ENCODE measurements around the gene FBXO9. TPM values are rescaled to one million over a fixed set of nuclear protein-coding genes. Genes with fewer than 3 reads are reported as not detected.

FBXO9 gene
- total RNA-seq, 4 donors from 2014 or later: 35.2 to 113 (median 43.2) TPM

- DNase-seq (ENCODE audit: low spot score in 2 of 2): no peak
- Histone ChIP-seq H3K36me3 (peaks cover 19% of the 10 kb centered on the region), H3K9me3 (no peaks in the 10 kb centered on the region), H3K4me3 (no peak overlapping the region), H3K27ac (no peak overlapping the region), H3K27me3 (no peaks in the 10 kb centered on the region), H3K4me1 (peaks cover 31% of the 10 kb centered on the region)
- TF ChIP-seq POLR2A (IDR thresholded peaks at IDR 0.05) (no peak), CTCF (IDR thresholded peaks at IDR 0.05) (no peak), POLR2AphosphoS5 (IDR thresholded peaks at IDR 0.05) (no peak), EP300 (IDR thresholded peaks at IDR 0.05) (no peak)
- WGBS: 57% methylated on average over 1 of the region's 1 CpG
These were observed 4.2 kb downstream of the FBXO9 start for GRCh38 chr6:53069427-53069826.

GRCh38 chr6:53070806-53071205 is 5.6 kb downstream of the FBXO9 start:
- TF ChIP-seq EP300 (IDR thresholded peaks at IDR 0.05): no peak
- no peak for TF ChIP-seq POLR2AphosphoS5 (IDR thresholded peaks at IDR 0.05)
- TF ChIP-seq CTCF (IDR thresholded peaks at IDR 0.05): no peak
- no peak for TF ChIP-seq POLR2A (IDR thresholded peaks at IDR 0.05)
- 74% methylated on average over 1 of the region's 1 CpG for WGBS
- H3K36me3 ChIP-seq: peaks cover 30% of the 10 kb centered on the region
- H3K4me3 ChIP-seq: no peak overlapping the region
- no peaks in the 10 kb centered on the region for H3K27me3 ChIP-seq
- no peak for DNase-seq (ENCODE audit: low spot score in 2 of 2)
- H3K4me1 ChIP-seq: peaks cover 28% of the 10 kb centered on the region
- no peaks in the 10 kb centered on the region for H3K9me3 ChIP-seq
- H3K27ac ChIP-seq: no peak overlapping the region

DNA sequence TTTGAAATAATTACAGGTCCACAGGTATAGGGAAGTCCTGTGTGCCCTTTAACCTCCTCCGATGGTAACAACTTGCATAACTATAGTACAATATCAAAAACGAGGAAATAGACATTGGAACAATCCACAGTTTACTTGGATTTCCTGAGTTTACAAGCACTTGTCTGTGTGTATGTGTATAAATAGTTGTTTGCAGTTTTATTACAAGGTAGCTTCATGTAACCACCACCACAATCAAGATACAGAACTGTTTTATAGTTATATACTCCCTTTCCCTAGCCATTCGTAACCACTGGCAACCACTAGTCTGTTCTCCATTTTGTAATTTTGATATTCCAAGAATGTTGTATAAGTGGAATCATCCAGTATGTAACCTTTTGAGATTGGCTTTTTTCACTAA is 9.1 kb downstream of the FBXO9 start:
- peaks cover 58% of the 10 kb centered on the region for H3K36me3 ChIP-seq
- 87% methylated on average over 3 of the region's 3 CpGs for WGBS

GRCh38 chr6:53080813-53081212 is 15.6 kb downstream of the FBXO9 start:
- Histone ChIP-seq H3K36me3 (peaks cover 92% of the 10 kb centered on the region), H3K4me1 (no peaks in the 10 kb centered on the region), H3K27me3 (no peaks in the 10 kb centered on the region), H3K27ac (no peak overlapping the region), H3K4me3 (no peak overlapping the region), H3K9me3 (no peaks in the 10 kb centered on the region)
- 100% methylated on average over 1 of the region's 1 CpG for WGBS
- no peak for DNase-seq (ENCODE audit: low spot score in 2 of 2)
- TF ChIP-seq POLR2A (IDR thresholded peaks at IDR 0.05) (no peak), POLR2AphosphoS5 (IDR thresholded peaks at IDR 0.05) (no peak), EP300 (IDR thresholded peaks at IDR 0.05) (no peak), CTCF (IDR thresholded peaks at IDR 0.05) (no peak)

More for the DNA sequence above, 9.1 kb downstream of the FBXO9 start:
- DNase-seq (ENCODE audit: low spot score in 2 of 2): no peak
- H3K9me3 ChIP-seq: no peaks in the 10 kb centered on the region
- no peaks in the 10 kb centered on the region for H3K27me3 ChIP-seq
- no peak for TF ChIP-seq POLR2A (IDR thresholded peaks at IDR 0.05)
- TF ChIP-seq POLR2AphosphoS5 (IDR thresholded peaks at IDR 0.05): no peak
- TF ChIP-seq CTCF (IDR thresholded peaks at IDR 0.05): no peak
- H3K4me3 ChIP-seq: no peak overlapping the region
- no peak overlapping the region for H3K27ac ChIP-seq
- H3K4me1 ChIP-seq: peaks cover 4% of the 10 kb centered on the region

- no peak for DNase-seq (ENCODE audit: low spot score in 2 of 2)
- H3K27ac ChIP-seq: no peak overlapping the region
- no peak overlapping the region for H3K4me3 ChIP-seq
- no peaks in the 10 kb centered on the region for H3K9me3 ChIP-seq
- H3K4me1 ChIP-seq: no peaks in the 10 kb centered on the region
- H3K36me3 ChIP-seq: peaks cover 88% of the 10 kb centered on the region
- TF ChIP-seq CTCF (IDR thresholded peaks at IDR 0.05) (no peak), EP300 (IDR thresholded peaks at IDR 0.05) (no peak), POLR2A (IDR thresholded peaks at IDR 0.05) (no peak), POLR2AphosphoS5 (IDR thresholded peaks at IDR 0.05) (no peak)
- WGBS: 44% methylated on average over 2 of the region's 2 CpGs
- no peaks in the 10 kb centered on the region for H3K27me3 ChIP-seq
These were observed 21.1 kb downstream of the FBXO9 start for GRCh38 chr6:53086302-53086701.
